GM11168 (cell line): Measurements from ENCODE around the gene DDX41.

ENCODE experiments used
- in situ Hi-C: fragments of 300-500 bp; cut with MboI; formaldehyde crosslinking; loops from one replicate; pipeline ENCODE4 v1.12.0; 2022; ENCODE audit warnings: low sequenced_read_pairs; ENCODE audit not compliant: unreplicated experiment

The DDX41 gene

DNA sequence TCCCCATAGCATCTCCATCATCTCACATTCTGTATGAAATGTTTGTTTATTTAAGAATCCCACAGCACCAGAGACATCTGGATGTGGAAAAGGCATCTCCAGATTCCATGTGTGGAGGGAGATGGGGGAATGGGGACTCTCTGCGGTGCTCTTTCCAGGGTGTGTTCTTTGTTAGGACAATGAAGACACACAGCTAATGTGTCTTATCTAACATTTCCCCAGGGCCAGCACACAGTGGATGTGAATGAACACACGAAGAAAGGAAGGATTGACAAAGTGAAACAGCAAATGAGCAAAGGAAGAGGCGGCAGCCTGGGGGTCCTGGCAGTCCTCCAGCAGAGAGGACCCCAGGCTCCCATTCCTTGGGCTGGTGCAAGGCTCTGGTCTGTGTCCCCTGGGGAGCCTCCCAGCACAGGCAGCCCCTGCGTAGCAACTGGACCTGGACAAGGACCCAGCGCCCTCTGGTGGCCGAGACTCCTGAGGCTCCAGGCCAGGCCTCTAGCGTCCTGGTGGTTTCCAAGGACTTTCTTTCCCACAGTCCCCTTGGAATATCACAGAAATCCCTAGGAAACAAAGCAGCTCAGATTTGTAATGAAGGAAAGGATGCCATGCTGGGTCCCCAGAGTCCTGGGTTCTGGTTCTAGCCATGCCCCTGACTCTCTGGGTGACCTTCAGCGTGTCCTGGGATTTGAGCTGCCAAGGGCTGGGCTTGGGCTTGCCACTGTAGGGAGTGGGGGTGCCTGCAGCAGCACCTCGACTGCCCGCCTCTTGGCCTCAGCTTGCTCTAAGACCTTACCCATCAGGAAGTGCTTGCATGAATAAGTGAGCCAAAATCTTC lies 15.9 kb downstream of the DDX41 start:
- in situ Hi-C loops, result no loop called here

DNA sequence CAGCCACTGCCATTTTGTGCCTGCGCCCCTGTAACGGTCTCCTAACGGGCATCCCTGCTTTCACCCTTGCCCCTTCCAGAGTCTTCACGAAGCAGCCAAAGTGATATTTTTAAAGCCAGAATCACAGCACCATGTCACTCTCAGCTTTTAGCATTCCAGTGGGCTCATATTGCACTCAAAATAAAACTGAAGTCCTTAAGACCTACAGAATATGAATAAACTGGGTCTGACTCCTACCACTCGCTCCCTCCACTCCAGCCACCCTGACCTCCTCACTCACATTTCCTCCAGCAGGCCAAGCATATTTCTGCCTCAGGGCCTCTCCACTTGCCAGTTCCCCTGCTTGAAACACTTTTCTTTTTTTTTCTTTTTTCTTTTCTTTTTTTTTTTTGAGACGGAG lies 16.9 kb downstream of the DDX41 start:
- in situ Hi-C loops, result no loop called here

DNA sequence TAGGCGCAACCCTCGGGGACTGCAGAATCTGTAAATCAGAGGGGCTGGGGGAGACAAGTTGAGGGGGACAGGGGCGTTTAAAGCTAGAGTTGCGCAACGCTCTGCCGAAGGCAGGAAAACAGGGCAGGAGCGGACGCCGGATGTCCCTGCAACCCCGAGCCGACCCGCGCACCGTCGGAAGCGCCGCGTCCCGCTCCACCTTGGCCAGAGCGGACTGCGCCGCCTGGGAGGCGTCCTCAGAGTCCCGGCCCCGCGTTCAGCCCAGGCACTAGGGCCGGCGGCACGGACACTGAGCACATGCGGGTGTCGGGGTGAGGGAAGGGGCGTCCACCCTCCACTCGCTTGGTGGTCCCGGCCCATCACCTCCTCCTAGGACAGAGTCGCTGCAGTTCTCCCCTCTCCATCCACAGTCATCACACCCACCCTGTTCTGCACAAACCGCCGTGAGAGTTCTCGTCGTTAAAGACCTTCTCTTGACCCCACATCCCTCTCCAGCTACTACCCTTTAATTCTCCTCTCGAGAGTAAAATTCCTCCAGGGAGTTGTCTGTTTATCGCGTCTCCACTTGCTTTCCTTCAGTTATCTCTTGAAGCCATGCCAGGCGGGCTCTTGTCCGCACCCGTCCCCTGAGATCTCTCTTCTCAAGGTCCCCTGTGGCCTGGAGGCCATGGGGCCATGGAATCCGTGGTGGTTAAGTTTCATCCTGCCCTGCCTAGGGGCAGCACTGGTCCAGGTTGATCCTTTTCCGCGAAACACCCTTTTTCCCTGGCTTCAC lies 18.6 kb downstream of the DDX41 start:
- in situ Hi-C loops, result no loop called here

DNA sequence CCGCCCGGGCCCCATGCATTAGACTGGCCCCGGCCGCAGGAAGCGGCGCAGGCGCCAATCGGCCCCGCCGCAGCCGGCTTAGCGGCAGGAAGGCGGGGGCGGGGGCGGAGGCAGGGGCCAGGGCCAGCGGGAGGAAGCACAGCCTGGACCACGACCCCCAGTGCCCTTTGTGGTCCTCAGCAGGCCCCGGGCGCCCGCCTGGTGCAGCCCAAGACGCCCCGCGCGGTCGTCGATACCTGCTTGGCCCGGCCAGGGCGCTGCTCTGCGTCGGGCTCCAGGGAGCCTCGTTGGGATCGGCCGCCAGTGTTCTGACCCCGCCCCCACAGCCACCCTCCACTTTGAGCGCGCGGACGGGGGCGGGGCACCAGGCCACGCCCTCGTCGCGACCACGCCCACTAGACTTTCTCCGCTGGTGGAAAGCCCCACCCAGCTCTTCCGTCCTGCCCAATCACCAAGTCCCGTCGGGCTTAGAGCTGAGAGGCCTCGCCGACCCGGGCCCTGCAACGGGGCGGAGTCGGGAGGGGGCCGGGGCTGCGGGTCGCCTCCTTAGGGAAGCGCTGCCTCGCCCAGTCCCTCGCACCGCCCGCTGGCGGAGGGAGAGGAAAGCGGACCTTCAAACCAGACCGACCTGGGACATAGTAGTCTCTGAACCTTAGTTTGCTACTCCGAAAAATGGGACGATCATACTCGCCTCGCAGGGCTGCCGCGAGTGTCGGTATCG lies 19.3 kb downstream of the DDX41 start, which contains the start of gene PDLIM7:
Gene PDLIM7 (minus strand): TSS at position 313 of the 721 bp plus-strand sequence. CDS start 1,092 bp downstream, outside the sequence.
- in situ Hi-C loops, result no loop called here

DNA sequence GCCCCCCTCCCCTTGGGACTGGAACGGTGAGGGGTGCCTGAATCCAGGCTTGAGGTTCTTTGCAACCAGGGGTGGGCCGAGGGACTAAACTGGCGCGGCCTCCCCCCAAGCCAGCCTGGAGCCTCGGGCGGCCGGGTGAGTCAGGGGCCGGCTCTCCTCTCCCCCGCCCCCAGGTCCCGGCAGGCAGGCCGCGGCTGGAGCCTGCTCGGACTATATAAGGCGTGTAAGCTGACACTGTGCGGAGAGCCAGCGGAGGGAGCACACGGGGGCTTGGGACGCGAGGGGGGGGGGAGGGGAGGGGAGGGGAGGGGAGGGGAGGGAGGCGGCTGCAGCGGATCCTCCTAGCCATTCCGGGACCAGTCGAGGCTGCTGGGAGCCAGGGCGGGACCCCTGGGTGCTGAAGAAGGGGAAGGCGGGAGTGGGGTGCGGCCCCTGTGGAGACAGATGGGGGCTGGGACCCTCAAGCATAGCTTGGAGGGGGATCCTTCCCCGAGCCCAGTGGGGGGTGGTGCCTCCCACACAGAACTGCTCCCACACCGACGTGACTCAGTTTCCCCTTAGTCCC lies 20.0 kb downstream of the DDX41 start:
- in situ Hi-C loops, result no loop called here

DNA sequence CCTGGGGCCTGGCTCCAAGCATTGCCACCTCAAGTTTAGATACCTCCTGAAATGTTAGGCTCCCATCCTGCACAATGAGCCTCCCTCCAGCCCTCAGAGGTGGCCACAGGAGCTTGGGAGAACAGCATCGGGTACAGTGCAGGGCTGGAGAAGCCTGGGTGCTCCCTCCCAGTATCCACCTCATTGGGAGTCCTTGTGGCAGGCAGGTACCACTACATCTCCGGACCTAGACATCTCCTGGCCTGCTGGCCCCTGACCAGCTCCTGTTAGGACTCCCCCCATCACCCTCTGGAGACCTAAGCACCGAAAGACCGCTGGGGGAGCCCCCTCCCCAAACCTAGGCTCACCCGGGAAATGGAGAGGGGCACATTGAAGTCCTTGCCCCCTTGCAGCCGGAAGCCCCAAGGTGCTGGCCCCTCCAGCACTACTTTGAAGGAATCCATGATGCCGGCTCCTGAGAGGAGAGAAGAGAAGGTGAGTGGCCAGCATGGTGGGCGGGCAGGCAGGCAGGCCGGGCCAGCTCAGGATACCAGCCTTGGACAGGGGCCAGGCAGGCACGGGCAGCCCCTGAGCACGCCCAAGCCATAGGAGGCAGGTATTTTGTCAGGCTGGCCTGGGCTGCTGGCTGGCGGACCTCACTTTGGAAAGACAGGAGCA lies 20.6 kb downstream of the DDX41 start:
- in situ Hi-C loops, result no loop called here

DNA sequence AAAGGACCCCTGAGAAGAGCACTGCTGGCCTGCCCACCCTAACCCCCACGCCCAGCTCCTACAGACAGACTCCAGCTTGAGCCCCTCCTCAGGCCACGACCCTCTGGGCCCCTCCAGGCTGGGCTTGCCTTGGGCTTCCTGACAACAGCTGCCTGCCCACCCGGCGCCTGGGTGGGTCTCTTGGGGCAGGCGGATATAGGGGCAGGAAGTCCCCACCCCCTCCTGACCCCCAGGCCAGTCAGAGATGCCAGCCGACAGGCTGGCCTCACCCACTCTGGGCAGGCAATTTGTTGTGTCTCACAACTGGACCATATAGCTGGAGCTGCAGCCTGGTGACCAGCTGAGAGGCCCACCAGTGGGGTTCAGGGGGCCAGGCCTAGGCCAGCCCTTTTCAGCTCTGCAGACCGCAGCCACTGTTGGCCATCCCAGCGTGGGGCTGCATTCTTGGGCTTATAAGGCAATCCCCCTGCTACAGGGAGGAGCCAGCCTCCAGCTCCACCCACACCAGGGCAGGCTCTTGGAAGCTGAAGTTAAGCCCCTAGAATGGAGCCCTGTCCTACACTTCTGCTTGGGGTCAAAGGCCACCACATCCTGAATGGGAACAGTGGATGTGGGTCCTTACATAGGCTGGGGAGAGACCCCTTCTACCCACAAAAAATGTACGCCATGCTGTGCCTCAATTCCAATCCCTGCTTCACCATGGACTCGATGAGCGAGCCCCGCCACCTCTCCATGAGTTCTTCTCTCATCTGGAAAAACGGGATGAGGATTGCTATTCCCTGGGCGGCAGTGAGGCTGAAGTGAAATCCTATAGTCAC lies 21.3 kb downstream of the DDX41 start:
- in situ Hi-C loops, result no loop called here

DNA sequence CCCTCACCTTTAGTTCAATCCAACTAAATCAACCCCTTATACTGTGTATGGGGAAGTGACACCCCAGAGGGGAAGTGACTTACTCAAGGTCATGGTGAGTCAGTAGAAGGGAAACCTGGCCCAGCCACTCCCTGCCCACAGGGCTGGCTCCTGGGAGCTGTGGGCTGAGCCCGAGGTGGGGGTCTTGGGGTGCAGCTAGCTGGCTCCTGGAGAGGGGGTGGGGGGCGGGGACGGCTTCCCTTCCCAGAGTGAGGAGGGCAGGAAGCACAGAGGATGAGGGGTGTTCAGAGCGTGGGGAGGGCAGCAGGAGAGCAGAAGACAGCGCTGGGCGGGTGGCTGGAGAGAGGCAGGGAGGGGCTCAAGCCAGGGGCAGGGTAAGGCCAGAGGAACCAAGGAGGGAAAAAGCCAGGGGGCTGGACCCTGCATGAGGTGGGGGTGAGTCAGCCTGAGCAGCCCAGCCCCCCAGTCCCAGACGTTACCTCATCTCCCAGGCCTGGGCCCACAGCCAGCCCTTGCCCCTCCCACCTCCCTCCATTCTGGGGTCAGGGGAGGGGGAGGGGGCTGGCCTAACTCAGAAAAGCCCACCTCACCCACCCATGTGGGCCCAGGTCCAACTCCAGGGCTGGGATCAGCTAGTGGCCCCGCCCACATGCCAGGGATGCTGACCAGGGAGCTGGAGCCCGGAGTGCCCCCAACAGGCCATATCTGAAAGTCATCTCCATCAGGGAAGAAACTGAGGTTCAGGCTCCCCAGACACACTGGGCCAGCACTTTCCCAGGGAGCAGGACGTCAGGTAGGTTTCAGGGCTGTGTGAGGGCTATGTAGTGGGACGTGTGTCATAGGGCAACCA lies 22.2 kb downstream of the DDX41 start:
- in situ Hi-C loops, result no loop called here

DNA sequence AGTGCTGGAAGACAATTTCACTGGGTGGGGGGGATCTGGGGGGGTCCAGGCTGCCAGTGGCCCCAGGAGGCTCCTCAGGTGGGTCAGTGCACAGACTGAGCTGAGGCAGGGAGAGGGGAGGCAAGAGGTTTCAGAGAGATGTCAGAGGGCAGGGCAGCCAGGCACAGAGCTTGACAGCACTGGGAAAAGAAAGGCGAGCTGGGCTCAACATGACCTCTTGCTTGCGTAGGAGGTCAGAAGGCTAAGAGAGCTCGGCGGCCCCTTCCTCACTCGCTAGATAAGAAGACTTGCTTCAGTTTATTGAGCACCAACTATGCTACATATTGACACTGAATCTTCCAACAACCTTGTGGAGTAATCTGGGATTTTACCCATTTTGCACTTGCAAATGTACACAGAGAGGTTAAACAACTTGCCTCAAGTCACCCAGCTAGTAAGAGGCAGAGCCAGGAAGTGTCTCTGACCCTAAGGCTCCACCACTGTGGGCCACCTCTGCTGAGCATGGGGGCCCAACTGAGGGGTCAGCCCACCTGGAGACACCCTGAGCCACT lies 22.9 kb downstream of the DDX41 start:
- in situ Hi-C loops, result no loop called here

DNA sequence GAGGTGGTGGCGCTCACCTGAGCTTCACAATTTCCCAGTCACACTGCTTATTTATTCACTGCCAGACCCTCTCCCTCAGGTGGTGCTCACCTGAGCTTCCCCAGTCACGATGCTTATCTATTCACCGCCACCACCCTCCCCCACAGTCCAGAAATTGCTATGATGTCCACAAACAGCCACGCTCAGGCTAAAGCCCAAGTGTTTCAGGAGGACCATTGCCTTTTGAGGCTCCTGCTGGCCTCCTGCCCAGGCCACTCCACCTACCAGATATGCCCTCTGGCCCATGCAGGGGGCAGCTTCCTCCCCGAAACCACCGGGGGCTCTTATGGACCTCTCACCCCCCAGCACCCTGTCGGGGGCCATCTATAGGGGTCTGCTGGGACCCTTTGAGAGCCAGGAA lies 23.9 kb downstream of the DDX41 start:
- in situ Hi-C loops, result no loop called here

DNA sequence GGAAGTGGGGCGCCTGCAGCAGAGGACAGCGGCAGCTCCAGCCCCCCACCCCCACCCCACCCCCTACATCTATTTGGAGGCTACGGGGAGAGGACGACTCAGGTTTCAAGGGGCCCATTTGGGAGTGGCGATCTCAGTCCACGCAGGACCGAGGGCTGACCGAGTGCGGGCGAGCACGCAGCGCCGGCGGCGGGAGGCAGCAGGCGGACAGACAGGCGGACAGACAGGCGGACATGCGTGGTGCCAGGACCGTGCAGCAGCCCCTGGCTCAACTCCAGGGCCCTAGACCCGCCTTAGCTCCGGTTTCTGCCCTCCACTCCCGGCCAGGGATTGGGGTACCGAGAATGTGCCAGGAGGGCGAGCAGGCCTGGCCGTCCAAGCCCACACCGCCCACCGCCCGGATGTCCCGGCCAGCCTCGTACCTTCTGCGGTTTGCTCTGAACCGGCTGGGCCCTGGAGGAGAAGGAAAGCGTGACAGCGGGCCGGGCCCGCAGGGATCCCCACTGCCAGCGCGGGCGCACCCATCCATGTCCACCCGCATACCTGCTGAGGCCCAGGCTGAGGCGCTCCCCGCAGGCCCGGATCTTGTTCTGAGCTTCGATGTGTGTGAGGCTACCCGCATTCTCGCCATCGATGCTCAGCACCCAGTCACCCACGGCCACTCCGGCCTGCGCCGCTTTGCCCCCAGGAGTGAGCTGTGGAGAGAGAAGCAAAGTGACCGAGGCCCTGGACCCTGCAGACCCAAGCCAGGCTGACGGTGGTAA lies 24.6 kb downstream of the DDX41 start:
- in situ Hi-C loops, result no loop called here

DNA sequence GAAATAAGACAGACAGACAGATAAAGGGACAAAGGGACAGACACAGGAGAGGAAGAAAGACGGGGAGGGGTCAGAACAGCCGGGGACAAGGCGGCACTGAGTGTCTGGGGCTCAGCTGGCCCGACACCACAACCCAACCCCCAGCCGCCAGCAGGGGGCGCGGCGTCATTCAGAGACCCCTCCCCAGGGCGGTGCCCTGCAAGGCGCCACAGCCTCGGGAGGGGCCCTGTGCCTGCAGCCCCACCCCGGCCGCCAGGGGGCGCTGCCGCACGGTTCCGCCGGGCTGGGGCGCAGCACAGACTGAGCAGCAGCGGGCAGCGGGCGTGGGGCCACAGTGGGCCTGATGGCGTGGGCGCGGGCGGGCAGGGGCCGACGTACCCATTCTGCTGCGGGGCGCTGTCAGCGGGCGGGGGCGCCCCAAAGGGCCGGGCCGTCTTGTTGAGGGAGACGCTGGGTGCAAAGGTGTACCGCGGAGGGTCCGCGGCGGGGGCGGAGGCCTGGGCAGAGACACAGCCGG lies 25.3 kb downstream of the DDX41 start:
- in situ Hi-C loops, result no loop called here

DNA sequence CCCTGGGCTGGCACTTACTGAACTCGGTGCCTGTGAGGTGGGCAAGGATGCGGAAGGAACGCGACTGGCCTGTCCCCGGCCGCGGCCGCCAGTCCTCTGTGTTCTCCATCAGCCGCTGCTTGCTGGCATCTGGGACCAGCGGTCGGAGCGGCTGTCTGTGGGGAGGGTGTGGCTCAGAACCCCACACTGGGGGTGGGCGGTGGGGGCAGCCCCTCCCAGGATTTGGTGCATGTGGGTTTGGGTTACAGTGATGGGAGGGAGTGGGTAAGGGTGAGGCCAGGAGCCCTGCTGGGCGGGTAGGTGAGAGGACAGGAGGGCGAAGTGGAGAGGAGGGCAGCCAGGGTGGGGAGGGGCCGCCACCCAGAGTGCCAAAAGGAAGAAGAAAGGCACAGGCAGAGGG lies 25.8 kb downstream of the DDX41 start:
- in situ Hi-C loops, result no loop called here

DNA sequence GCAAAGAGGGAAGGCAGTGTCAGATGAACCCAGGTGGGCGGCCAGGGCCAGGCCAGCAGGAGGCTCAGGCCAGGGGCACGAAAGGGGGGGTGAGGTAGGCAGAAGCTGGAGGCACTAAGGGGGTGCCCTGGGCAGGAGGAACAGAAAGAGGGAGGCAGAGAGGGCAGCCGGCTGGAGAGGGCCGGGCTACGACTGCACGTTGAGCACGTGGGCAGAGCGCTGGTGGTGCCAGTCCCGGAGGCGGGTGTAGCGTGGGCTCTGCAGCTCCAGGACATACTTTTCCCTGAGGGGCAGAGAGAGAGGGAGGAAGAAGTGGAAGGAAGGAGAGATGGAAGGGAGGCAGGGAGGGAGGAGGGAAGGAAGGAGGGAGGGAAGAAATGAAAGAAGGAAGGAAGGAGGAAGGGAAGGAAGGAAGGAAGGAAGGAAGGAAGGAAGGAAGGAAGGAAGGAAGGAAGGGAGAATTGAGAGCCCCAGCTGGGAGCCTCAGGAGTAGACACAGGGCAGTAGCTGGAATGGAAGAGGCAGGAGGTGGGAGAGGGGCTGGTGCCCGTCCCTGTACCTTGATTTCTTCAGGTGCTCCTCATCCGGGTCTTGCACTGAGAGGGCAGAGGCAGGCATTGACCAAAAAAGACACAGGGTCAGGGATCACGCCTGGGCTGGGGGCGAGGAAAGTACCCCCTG lies 26.3 kb downstream of the DDX41 start:
- in situ Hi-C loops, result no loop called here

DNA sequence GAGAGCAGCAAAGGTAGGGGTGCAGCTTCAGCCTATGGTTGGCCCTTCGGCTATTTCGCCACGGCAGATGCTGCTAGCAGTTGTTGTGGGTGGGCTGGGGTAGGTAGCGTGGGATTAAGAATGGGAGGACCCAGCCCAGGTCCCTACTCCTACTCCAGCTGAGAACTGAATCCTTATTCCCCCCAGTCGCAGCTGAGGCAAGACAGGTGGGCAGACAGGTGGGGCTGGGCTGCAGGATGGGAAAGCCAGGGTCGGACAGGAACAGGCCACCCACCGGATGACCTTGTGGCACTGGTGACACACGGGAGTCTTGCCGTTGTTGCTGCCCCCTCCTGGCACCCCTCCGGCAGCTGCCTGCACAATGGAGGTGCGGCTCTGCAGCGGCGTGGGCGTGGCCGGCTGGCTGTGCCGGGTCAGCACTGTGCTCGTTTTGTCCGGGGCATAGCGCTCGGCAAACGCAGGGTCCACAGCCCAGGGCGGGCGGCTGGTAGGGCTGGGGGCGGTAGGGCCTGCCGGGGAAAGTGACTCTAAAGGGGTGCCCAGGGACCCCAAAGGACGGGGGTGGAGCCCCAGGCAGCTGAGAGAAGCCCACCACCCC lies 27.5 kb downstream of the DDX41 start:
- in situ Hi-C loops, result no loop called here

DNA sequence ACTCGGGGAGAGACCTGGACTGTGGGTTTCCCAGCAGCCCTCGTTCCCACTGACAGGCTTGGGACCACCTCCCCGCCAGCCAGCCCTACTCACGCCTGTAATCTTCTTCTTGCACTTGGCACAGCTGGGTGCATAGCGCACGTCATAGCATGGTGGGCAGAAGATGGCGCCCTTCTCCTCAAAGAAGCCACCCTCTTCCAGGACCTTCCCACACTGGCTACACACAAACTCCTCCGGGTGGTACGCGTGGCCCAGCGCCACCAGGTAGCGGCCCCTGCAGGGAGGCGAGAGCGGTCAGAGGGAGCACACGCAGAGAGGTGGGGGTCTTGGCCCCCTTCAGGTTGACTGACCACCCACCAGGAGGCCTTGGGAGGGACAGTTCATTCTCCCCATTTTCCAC lies 28.8 kb downstream of the DDX41 start:
- in situ Hi-C loops, result no loop called here
